HG02642 (cell line): ENCODE data around the gene POLR1D.

Source experiments
- ATAC-seq: cut with Tn5 transposase; IDR thresholded peaks from one replicate; pipeline ENCODE4 v1.9.1; 2021; ENCODE audit warnings: mild to moderate bottlenecking; ENCODE audit not compliant: unreplicated experiment, poor library complexity

Gene POLR1D

GRCh38 chr13:27667946-27668345, 46.3 kb downstream of the POLR1D start:
- no peak for ATAC-seq

GRCh38 chr13:27670861-27671260, 49.2 kb downstream of the POLR1D start:
- no peak for ATAC-seq

- no peak for ATAC-seq
Measured at GRCh38 chr13:27672025-27672424, 50.3 kb downstream of the POLR1D start.
